Fibroblast of lung (primary cell): Measurements from ENCODE around the gene KDM6B. TPM values are rescaled to one million over a fixed set of nuclear protein-coding genes. Genes with fewer than 3 reads are reported as not detected.
"Not testable (repeated sequence)": the region's sequence is repeated elsewhere in the genome, so short reads cannot be mapped to it uniquely, and the experiment has no call there.

Experiments
- DNase-seq, 2 donors: peaks; one replicate each; pipeline versions ENCODE4 v3.0.0 to v3.0.0-alpha.2; 2010; ENCODE audit warnings: low read depth in 2 of 2
- H2AFZ ChIP-seq: 2 replicates; pipeline ENCODE4 v1.5.1; 2012; ENCODE audit warnings: low read length, control low read depth, inconsistent platforms
- H3K27ac ChIP-seq: 2 replicates; pipeline ENCODE4 v1.5.1; 2011; ENCODE audit warnings: low read length, control low read depth; ENCODE audit not compliant: insufficient read depth
- H3K27me3 ChIP-seq: 2 replicates; pipeline ENCODE4 v1.5.1; 2011; ENCODE audit warnings: mild to moderate bottlenecking, low read length; ENCODE audit not compliant: control insufficient read depth, insufficient read depth
- H3K36me3 ChIP-seq: 2 replicates; pipeline ENCODE4 v1.5.1; 2011; ENCODE audit warnings: low read length; ENCODE audit not compliant: control insufficient read depth, insufficient read depth
- H3K4me1 ChIP-seq: 2 replicates; pipeline ENCODE4 v1.5.1; 2011; ENCODE audit warnings: low read length; ENCODE audit not compliant: control insufficient read depth, insufficient read depth; ENCODE audit errors: extremely low read depth
- H3K4me2 ChIP-seq: 2 replicates; pipeline ENCODE4 v1.5.1; 2011; ENCODE audit warnings: low read length, control low read depth; ENCODE audit not compliant: insufficient read depth; ENCODE audit errors: extremely low read depth
- H3K4me3 ChIP-seq, 4 experiments: fragments of 200-600 bp in 1 of 4; sonication (generic) in 1 of 4; replicated peaks in 1 of 4; 2 replicates each; pipeline ENCODE4 v1.5.1; 2011 to 2016; ENCODE audit warnings: low read length in 4 of 4, low read depth in 3 of 4, mild to moderate bottlenecking in 3 of 4, control low read depth in 2 of 4, inconsistent platforms in 1 of 4, mixed read lengths in 1 of 4; ENCODE audit not compliant: insufficient read depth in 1 of 4; ENCODE audit errors: control extremely low read depth in 1 of 4
- H3K79me2 ChIP-seq: 2 replicates; pipeline ENCODE4 v1.5.1; 2012; ENCODE audit warnings: mild to moderate bottlenecking, low read length, inconsistent platforms; ENCODE audit not compliant: control insufficient read depth, insufficient read depth
- H3K9ac ChIP-seq: 2 replicates; pipeline ENCODE4 v1.5.1; 2011; ENCODE audit warnings: mild to moderate bottlenecking, low read length, control low read depth; ENCODE audit not compliant: insufficient read depth
- H3K9me3 ChIP-seq: 2 replicates; pipeline ENCODE4 v1.5.1; 2012; ENCODE audit warnings: low read depth, low read length; ENCODE audit not compliant: control insufficient read depth, insufficient read depth
- H4K20me1 ChIP-seq: 2 replicates; pipeline ENCODE4 v1.5.1; 2011; ENCODE audit warnings: low read length; ENCODE audit not compliant: control insufficient read depth, insufficient read depth; ENCODE audit errors: extremely low read depth
- EZH2 ChIP-seq: IDR thresholded peaks from 2 replicates; pipeline ENCODE4 v1.5.1; 2012; ENCODE audit warnings: low read length, control low read depth, mild to moderate bottlenecking; ENCODE audit errors: missing control alignments
- polyA plus RNA-seq, 2 donors: library from polyadenylated mRNA; depleted of rRNA in 1 of 2; stranded (reverse) in 1 of 2; unstranded in 1 of 2; fragments of >200 nt; gene quantifications; 2 replicates each; pipeline ENCODE4 v1.2.1, GENCODE V29; 2011 to 2012; ENCODE audit warnings: missing spikeins in 1 of 2
- total RNA-seq: library from RNA; depleted of rRNA; stranded (reverse); fragments of >200 nt; gene quantifications from 2 replicates; pipeline ENCODE4 v1.2.1, GENCODE V29; 2014
- TF ChIP-seq, protein P1 (sequence below), 2 donors: IDR thresholded peaks in 1 of 2; conservative IDR thresholded peaks in 1 of 2; 1 replicate in 1 of 2; 2 replicates in 1 of 2; pipeline ENCODE4 v1.5.1; 2011 to 2012; ENCODE audit warnings: low read length in 2 of 2, control low read depth in 1 of 2, inconsistent platforms in 1 of 2, low read depth in 1 of 2, mild to moderate bottlenecking in 1 of 2

KDM6B gene
- total and polyA plus RNA-seq, 2 donors (not counting 1 experiment from before 2014, with no cell fraction given): 1.1 to 9.4 TPM

DNA sequence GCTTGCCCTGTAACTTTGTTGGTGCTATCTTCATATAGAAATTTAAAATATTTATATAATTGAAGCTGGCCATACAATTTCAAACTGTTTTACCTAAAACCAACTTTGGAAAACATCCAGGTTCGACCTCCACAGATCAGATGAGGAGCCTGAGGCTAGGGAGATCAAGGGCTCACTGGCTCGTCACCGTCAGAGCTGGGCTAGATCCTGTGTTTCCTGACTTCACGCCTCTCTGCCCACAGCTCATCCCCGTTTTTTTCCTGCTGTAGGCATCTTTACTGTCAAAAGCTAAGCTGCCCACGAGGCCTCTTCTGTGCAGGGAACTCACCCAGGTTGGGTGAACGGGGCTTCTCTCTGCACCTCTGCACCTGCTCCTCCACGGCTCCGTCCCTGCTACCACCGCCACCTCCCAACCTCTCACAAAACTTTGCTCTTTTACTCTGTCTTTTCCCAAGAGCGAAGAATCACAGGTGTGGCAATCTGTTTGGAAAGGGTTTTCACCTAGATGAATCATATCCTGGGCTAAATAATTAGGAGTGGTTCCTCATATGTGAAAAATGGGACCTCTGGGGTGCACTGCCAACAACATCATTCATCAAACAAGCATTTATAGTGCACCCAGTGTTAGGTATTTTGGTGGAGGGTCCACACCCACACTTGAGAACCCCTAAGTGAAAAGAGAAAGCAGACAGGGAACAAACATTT is 24.8 kb upstream of the KDM6B start:
- Histone ChIP-seq H3K27ac (no peak overlapping the region), H3K9ac (no peak overlapping the region), H3K4me2 (no peak overlapping the region), H4K20me1 (no peaks in the 10 kb centered on the region), H3K79me2 (no peaks in the 10 kb centered on the region), H3K4me1 (no peaks in the 10 kb centered on the region), H3K27me3 (no peaks in the 10 kb centered on the region), H2AFZ (no peak overlapping the region), H3K9me3 (no peaks in the 10 kb centered on the region), H3K36me3 (no peaks in the 10 kb centered on the region), H3K4me3 (no peak overlapping the region)
- no peak for DNase-seq
- no peak for TF ChIP-seq EZH2
- TF ChIP-seq, protein P1, sequence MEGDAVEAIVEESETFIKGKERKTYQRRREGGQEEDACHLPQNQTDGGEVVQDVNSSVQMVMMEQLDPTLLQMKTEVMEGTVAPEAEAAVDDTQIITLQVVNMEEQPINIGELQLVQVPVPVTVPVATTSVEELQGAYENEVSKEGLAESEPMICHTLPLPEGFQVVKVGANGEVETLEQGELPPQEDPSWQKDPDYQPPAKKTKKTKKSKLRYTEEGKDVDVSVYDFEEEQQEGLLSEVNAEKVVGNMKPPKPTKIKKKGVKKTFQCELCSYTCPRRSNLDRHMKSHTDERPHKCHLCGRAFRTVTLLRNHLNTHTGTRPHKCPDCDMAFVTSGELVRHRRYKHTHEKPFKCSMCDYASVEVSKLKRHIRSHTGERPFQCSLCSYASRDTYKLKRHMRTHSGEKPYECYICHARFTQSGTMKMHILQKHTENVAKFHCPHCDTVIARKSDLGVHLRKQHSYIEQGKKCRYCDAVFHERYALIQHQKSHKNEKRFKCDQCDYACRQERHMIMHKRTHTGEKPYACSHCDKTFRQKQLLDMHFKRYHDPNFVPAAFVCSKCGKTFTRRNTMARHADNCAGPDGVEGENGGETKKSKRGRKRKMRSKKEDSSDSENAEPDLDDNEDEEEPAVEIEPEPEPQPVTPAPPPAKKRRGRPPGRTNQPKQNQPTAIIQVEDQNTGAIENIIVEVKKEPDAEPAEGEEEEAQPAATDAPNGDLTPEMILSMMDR (conservative IDR thresholded peaks at IDR 0.05 in 1 of 2, IDR thresholded peaks at IDR 0.05 in 1 of 2; ENCODE audit: low read depth in 1 of 2, low read length in 2 of 2): no peak

DNA sequence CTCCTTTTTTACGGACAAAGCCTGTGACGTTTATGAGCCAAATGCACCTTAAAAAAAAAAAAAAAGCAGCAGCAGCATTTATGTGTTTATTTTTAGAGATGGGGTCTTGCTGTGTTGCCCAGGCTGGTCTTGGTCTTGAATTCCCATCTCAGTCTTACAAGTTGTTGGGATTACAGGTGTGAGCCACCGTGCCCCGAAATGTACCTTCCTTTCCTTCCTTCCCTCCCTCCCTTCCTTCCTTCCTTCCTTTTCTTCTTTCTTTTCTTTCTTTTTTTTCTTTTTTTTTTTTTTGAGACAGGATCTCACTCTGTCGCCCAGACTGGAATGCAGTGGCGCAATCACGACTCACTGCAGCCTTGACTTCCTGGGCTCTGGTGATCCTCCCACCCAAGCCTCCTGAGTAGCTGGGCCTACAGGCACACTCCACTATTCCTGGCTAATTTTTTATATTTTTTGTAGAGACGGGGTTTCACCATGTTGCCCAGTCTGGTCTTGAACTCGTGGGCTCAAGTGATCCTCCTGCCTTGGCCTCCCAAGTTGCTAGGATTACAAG is 24.1 kb upstream of the KDM6B start:
- H3K4me1 ChIP-seq, H2AFZ ChIP-seq, H3K27ac ChIP-seq, H3K4me3 ChIP-seq, H3K36me3 ChIP-seq, H3K27me3 ChIP-seq, H3K9me3 ChIP-seq, H3K4me2 ChIP-seq, H3K79me2 ChIP-seq, H4K20me1 ChIP-seq, H3K9ac ChIP-seq: not testable (repeated sequence)
- peak in 1 of 2 donors; percentile 26 for DNase-seq

DNA sequence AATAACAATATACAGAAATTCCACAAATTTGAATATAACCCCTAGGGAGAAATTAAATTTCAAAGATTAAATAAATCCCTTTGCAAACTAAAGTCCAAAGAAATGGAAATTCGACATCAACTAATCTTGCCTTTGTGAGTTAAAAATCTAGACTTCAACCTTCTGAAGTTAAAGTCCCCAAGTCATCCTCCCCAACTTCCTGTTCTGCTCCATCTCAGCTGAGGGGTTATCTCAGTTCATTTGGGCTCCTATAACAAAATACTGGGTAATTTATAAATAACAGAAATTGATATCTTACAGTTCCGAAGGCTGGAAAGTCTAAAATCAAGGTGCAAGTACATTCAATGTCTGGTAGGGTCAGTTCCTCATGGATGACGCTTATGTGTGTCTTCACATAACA is 22.8 kb upstream of the KDM6B start:
- Histone ChIP-seq H3K9me3 (no peaks in the 10 kb centered on the region), H3K27ac (no peak overlapping the region), H3K4me3 (no peak overlapping the region), H3K36me3 (no peaks in the 10 kb centered on the region), H3K4me1 (no peaks in the 10 kb centered on the region), H4K20me1 (no peaks in the 10 kb centered on the region), H3K27me3 (peaks cover 3% of the 10 kb centered on the region), H3K79me2 (no peaks in the 10 kb centered on the region), H2AFZ (no peak overlapping the region), H3K4me2 (no peak overlapping the region), H3K9ac (no peak overlapping the region)
- DNase-seq: no peak
- TF ChIP-seq, protein P1 (conservative IDR thresholded peaks at IDR 0.05 in 1 of 2, IDR thresholded peaks at IDR 0.05 in 1 of 2; ENCODE audit: low read depth in 1 of 2, low read length in 2 of 2): no peak
- no peak for TF ChIP-seq EZH2
